A673 (cell line): ENCODE measurements around the gene CAMK2A. TPM values are rescaled to one million over a fixed set of nuclear protein-coding genes. Genes with fewer than 3 reads are reported as not detected.

ENCODE experiments used
- BruUV-seq: library from RNA; stranded (reverse); fragments of 400-500 nt; replicated peaks from 2 replicates; lab custom pipeline; 2021; lab: Mats Ljungman, UMichigan
- CTCF ChIA-PET: fragments of 300-600 bp; sonication (Branson Sonifier 250); formaldehyde crosslinking; loops from one replicate; lab custom pipeline; 2022; ENCODE audit warnings: antibody characterized with exemption; lab: Charles Lee
- POLR2A ChIA-PET: fragments of 300-600 bp; sonication (Branson Sonifier 250); formaldehyde crosslinking; loops from one replicate; lab custom pipeline; 2022; ENCODE audit warnings: antibody characterized with exemption; ENCODE audit not compliant: low non-redundant PET; lab: Charles Lee
- DNase-seq: peaks from one replicate; pipeline ENCODE4 v3.0.0-alpha.2; 2015; ENCODE audit warnings: low spot score
- H3K27ac ChIP-seq: fragments of 200-600 bp; sonication (generic); 2 replicates; pipeline ENCODE4 v1.5.1; 2016; ENCODE audit warnings: mixed run types, low read depth, mild to moderate bottlenecking, mixed read lengths, antibody characterized with exemption, low read length; ENCODE audit not compliant: poor library complexity, severe bottlenecking
- H3K27me3 ChIP-seq: fragments of 200-600 bp; sonication (generic); replicated peaks from 2 replicates; pipeline ENCODE4 v1.6.1; 2017; ENCODE audit warnings: mixed run types, low read depth, mild to moderate bottlenecking, mixed read lengths, antibody characterized with exemption, low read length; ENCODE audit not compliant: insufficient read depth, poor library complexity
- H3K36me3 ChIP-seq: fragments of 200-600 bp; sonication (generic); 2 replicates; pipeline ENCODE4 v1.6.1; 2016; ENCODE audit warnings: mixed run types, mild to moderate bottlenecking, mixed read lengths, antibody characterized with exemption, low read length; ENCODE audit not compliant: insufficient read depth, poor library complexity, severe bottlenecking
- H3K4me1 ChIP-seq: fragments of 200-600 bp; sonication (generic); 2 replicates; pipeline ENCODE4 v1.6.1; 2017; ENCODE audit warnings: mixed run types, mild to moderate bottlenecking, mixed read lengths, antibody characterized with exemption, low read length; ENCODE audit not compliant: insufficient read depth, poor library complexity, severe bottlenecking
- H3K4me3 ChIP-seq: fragments of 200-600 bp; sonication (generic); 2 replicates; pipeline ENCODE4 v1.5.1; 2016; ENCODE audit warnings: low read depth, mixed run types, mild to moderate bottlenecking, mixed read lengths, low read length; ENCODE audit not compliant: poor library complexity, severe bottlenecking
- H3K9me3 ChIP-seq: fragments of 200-600 bp; sonication (generic); 2 replicates; pipeline ENCODE4 v1.6.1; 2016; ENCODE audit warnings: mixed run types, low read depth, mild to moderate bottlenecking, mixed read lengths, antibody characterized with exemption, low read length; ENCODE audit not compliant: poor library complexity, severe bottlenecking
- CTCF ChIP-seq: fragments of 300-800, 200-600 bp; sonication (generic); conservative IDR thresholded peaks from 2 replicates; pipeline ENCODE4 v1.5.1; 2017; ENCODE audit warnings: low read depth, mild to moderate bottlenecking, antibody characterized with exemption, low read length, moderate library complexity, mixed read lengths
- EZH2 ChIP-seq: fragments of 200-600 bp; sonication (generic); IDR thresholded peaks from 2 replicates; pipeline ENCODE4 v1.6.1; 2017; ENCODE audit warnings: borderline replicate concordance, low read depth, mild to moderate bottlenecking, mixed read lengths, antibody characterized with exemption, low read length; ENCODE audit not compliant: poor library complexity, severe bottlenecking
- intact Hi-C: fragments of 100-400 bp; cut with micrococcal nuclease; formaldehyde crosslinking; loops from one replicate; pipeline ENCODE4 v1.10.0; 2022; ENCODE audit not compliant: unreplicated experiment
- total RNA-seq: library from RNA; stranded (reverse); gene quantifications from 2 replicates; pipeline ENCODE4 v1.2.3, GENCODE V29; 2021

CAMK2A gene
- total RNA-seq, 1 experiment from 2014 or later, result not detected

GRCh38 chr5:150195736-150196485 lies 93.7 kb downstream of the CAMK2A start:
- BruUV-seq, result no TSS peak
- no peak overlapping the region for H3K4me3 ChIP-seq
- intact Hi-C loops, result no loop called here
- no peak for DNase-seq
- H3K9me3 ChIP-seq, result no peaks in the 10 kb centered on the region
- TF ChIP-seq CTCF, result no peak
- TF ChIP-seq EZH2, result no peak
- ChIA-PET CTCF (no interaction called here), POLR2A (no interaction called here)
- no peak overlapping the region for H3K27ac ChIP-seq
- peaks cover 7% of the 10 kb centered on the region for H3K27me3 ChIP-seq
- H3K4me1 ChIP-seq, result no peaks in the 10 kb centered on the region
- no peaks in the 10 kb centered on the region for H3K36me3 ChIP-seq

GRCh38 chr5:150192462-150192861 lies 97.1 kb downstream of the CAMK2A start:
- ChIA-PET CTCF (interaction anchor here (1.4 kb wide), 1 partner anchor 17 kb away, joined by 4 read pairs; no protein-coding TSS in a partner anchor), POLR2A (no interaction called here)

GRCh38 chr5:150190987-150191386 lies 98.6 kb downstream of the CAMK2A start:
- TF ChIP-seq CTCF (no peak), EZH2 (no peak)
- Histone ChIP-seq H3K9me3 (no peaks in the 10 kb centered on the region), H3K4me1 (no peaks in the 10 kb centered on the region), H3K27me3 (peaks cover 38% of the 10 kb centered on the region), H3K4me3 (no peak overlapping the region), H3K36me3 (no peaks in the 10 kb centered on the region), H3K27ac (no peak overlapping the region)
- intact Hi-C loops, result no loop called here
- BruUV-seq, result no TSS peak
- DNase-seq, result no peak
- ChIA-PET POLR2A (no interaction called here), CTCF (no interaction called here)

More at GRCh38 chr5:150192462-150192861, 97.1 kb downstream of the CAMK2A start:
- DNase-seq, result no peak
- intact Hi-C loops, result no loop called here
- no peak overlapping the region for H3K27ac ChIP-seq
- TF ChIP-seq EZH2 (no peak), CTCF (no peak)
- H3K27me3 ChIP-seq, result peaks cover 38% of the 10 kb centered on the region
- no peaks in the 10 kb centered on the region for H3K9me3 ChIP-seq
- no TSS peak for BruUV-seq
- no peak overlapping the region for H3K4me3 ChIP-seq
- no peaks in the 10 kb centered on the region for H3K4me1 ChIP-seq
- no peaks in the 10 kb centered on the region for H3K36me3 ChIP-seq
